ENCODE measurements around the gene TSKS.

- TF ChIP-seq POLR2A (IDR thresholded peaks at IDR 0.05): no peak
- TF ChIP-seq, protein P1, sequence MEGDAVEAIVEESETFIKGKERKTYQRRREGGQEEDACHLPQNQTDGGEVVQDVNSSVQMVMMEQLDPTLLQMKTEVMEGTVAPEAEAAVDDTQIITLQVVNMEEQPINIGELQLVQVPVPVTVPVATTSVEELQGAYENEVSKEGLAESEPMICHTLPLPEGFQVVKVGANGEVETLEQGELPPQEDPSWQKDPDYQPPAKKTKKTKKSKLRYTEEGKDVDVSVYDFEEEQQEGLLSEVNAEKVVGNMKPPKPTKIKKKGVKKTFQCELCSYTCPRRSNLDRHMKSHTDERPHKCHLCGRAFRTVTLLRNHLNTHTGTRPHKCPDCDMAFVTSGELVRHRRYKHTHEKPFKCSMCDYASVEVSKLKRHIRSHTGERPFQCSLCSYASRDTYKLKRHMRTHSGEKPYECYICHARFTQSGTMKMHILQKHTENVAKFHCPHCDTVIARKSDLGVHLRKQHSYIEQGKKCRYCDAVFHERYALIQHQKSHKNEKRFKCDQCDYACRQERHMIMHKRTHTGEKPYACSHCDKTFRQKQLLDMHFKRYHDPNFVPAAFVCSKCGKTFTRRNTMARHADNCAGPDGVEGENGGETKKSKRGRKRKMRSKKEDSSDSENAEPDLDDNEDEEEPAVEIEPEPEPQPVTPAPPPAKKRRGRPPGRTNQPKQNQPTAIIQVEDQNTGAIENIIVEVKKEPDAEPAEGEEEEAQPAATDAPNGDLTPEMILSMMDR (IDR thresholded peaks at IDR 0.05): no peak
- TF ChIP-seq EP300 (IDR thresholded peaks at IDR 0.05; ENCODE audit: low read depth): no peak
Observed at GRCh38 chr19:49806620-49806959, 43.5 kb upstream of the TSKS start.
